GM06990 (cell line): ENCODE measurements around the gene TAB3.

Source experiments
- DNase-seq: peaks from one replicate; pipeline ENCODE4 v3.0.0-alpha.2; 2011; ENCODE audit not compliant: insufficient read length; ENCODE audit errors: extremely low read depth
- H3K27me3 ChIP-seq: replicated peaks from 2 replicates; pipeline ENCODE4 v1.6.0; 2011; ENCODE audit warnings: low read length; ENCODE audit not compliant: control insufficient read depth, insufficient read depth
- H3K36me3 ChIP-seq: 2 replicates; pipeline ENCODE4 v1.5.1; 2011; ENCODE audit warnings: low read length; ENCODE audit not compliant: control insufficient read depth, insufficient read depth
- H3K4me3 ChIP-seq: replicated peaks from 2 replicates; pipeline ENCODE4 v1.5.1; 2011; ENCODE audit warnings: low read depth, mild to moderate bottlenecking, control low read depth, low read length
- CTCF ChIP-seq: IDR thresholded peaks from 2 replicates; pipeline ENCODE4 v1.5.1; 2011; ENCODE audit warnings: low read length, control low read depth, mild to moderate bottlenecking, inconsistent platforms; ENCODE audit not compliant: insufficient read depth, poor library complexity, severe bottlenecking

The TAB3 gene

GRCh38 chrX:30905321-30905720, 16.3 kb upstream of the TAB3 start:
- Histone ChIP-seq H3K27me3 (no peaks in the 10 kb centered on the region), H3K4me3 (no peak overlapping the region), H3K36me3 (no peaks in the 10 kb centered on the region)
- no peak for DNase-seq
- no peak for TF ChIP-seq CTCF

GRCh38 chrX:30904632-30905031, 15.6 kb upstream of the TAB3 start:
- Histone ChIP-seq H3K36me3 (no peaks in the 10 kb centered on the region), H3K27me3 (no peaks in the 10 kb centered on the region), H3K4me3 (no peak overlapping the region)
- no peak for DNase-seq
- no peak for TF ChIP-seq CTCF

GRCh38 chrX:30904186-30904585, 15.1 kb upstream of the TAB3 start:
- Histone ChIP-seq H3K27me3 (no peaks in the 10 kb centered on the region), H3K36me3 (no peaks in the 10 kb centered on the region), H3K4me3 (no peak overlapping the region)
- TF ChIP-seq CTCF: no peak
- no peak for DNase-seq

GRCh38 chrX:30900227-30900626, 11.2 kb upstream of the TAB3 start:
- TF ChIP-seq CTCF: no peak
- no peak for DNase-seq
- Histone ChIP-seq H3K4me3 (no peak overlapping the region), H3K36me3 (no peaks in the 10 kb centered on the region), H3K27me3 (no peaks in the 10 kb centered on the region)

GRCh38 chrX:30898886-30899285, 9.8 kb upstream of the TAB3 start:
- Histone ChIP-seq H3K27me3 (no peaks in the 10 kb centered on the region), H3K36me3 (no peaks in the 10 kb centered on the region), H3K4me3 (no peak overlapping the region)
- TF ChIP-seq CTCF: no peak
- DNase-seq: no peak

GRCh38 chrX:30895370-30895769, 6.3 kb upstream of the TAB3 start:
- Histone ChIP-seq H3K36me3 (no peaks in the 10 kb centered on the region), H3K4me3 (no peak overlapping the region), H3K27me3 (no peaks in the 10 kb centered on the region)
- TF ChIP-seq CTCF: no peak
- DNase-seq: no peak
